HG03439 (cell line): ENCODE measurements around the gene DEFB121.
"Not testable (repeated sequence)": the region's sequence is repeated elsewhere in the genome, so short reads cannot be mapped to it uniquely, and the experiment has no call there.

Experiments used
- ATAC-seq: cut with Tn5 transposase; IDR thresholded peaks from one replicate; pipeline ENCODE4 v1.9.1; 2021; ENCODE audit warnings: mild to moderate bottlenecking, moderate library complexity; ENCODE audit not compliant: unreplicated experiment

The DEFB121 gene

DNA sequence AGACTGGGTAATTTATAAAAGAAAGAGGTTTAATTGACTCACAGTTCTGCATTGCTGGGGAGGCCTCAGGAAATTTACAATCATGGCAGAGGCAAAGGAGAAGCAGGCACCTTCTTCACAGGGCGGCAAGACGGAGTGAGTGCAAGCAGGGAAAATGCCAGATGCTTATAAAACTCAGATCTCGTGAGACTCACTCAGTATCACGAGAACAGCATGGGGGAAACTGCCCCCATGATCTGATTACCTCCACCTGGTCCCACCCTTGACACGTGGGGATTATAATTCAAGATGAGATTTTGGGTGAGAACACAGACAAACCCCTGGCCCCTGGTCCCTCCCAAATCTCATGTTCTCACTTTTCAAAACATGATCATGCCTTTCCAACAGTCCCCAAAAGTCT is 41.7 kb downstream of the DEFB121 start:
- ATAC-seq = not testable (repeated sequence)

DNA sequence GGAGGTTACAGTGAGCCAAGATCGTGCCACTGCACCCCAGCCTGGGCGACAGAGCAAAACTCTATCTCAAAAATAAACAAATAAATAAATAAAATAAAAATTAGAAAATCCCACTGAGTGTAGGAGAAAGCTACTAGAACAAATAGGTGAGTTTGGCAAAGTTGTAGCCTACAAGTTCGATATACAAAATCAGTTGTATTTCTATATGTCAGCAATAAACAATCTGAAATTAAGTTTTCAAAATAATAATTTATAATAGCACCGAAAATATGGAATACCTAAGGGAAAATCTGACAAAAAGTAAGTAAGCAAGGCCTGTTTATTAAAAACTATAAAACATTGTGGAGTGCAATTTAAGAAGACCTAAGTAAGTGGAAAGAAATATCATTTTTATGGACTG is 42.7 kb downstream of the DEFB121 start:
- no peak for ATAC-seq

DNA sequence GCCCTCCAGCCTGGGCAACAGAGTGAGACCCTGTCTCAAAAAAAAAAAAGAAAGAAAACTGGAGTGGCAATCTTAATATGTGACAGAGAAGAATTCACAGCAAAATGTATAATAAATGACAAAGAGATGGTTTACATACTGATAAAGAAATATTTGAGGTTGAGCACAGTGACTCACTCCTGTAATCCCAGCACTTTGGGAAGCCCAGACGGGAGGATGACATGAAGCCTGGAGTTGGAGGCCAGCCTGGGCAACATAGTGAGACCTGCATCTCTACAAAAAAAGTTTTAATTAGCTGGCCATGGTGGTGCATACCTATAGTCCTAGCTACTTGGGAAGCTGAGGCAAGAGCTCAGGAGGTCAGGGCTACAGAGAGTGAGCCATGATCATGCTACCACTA is 50.0 kb downstream of the DEFB121 start:
- ATAC-seq = no peak
